Mononuclear cell (primary cell): ENCODE measurements around the gene FEM1B. TPM values are rescaled to one million over a fixed set of nuclear protein-coding genes. Genes with fewer than 3 reads are reported as not detected.

Experiments used
- H3K27me3 ChIP-seq: 2 replicates; pipeline ENCODE4 v1.6.0; 2011; ENCODE audit warnings: low read length, control low read depth; ENCODE audit not compliant: insufficient read depth
- H3K4me1 ChIP-seq: 2 replicates; pipeline ENCODE4 v1.5.1; 2011; ENCODE audit warnings: mild to moderate bottlenecking, low read length, control low read depth; ENCODE audit not compliant: insufficient read depth
- H3K4me3 ChIP-seq: 2 replicates; pipeline ENCODE4 v1.5.1; 2011; ENCODE audit warnings: mild to moderate bottlenecking, low read length, moderate library complexity
- H3K9me3 ChIP-seq: 2 replicates; pipeline ENCODE4 v1.5.1; 2011; ENCODE audit warnings: low read depth, mild to moderate bottlenecking, control low read depth, low read length
- total RNA-seq: library from RNA; depleted of rRNA; stranded (reverse); fragments of >200 nt; gene quantifications from one replicate; pipeline ENCODE4 v1.2.3, GENCODE V29; 2012

Gene FEM1B
- total RNA-seq, 1 donor, result 88.2 TPM

DNA sequence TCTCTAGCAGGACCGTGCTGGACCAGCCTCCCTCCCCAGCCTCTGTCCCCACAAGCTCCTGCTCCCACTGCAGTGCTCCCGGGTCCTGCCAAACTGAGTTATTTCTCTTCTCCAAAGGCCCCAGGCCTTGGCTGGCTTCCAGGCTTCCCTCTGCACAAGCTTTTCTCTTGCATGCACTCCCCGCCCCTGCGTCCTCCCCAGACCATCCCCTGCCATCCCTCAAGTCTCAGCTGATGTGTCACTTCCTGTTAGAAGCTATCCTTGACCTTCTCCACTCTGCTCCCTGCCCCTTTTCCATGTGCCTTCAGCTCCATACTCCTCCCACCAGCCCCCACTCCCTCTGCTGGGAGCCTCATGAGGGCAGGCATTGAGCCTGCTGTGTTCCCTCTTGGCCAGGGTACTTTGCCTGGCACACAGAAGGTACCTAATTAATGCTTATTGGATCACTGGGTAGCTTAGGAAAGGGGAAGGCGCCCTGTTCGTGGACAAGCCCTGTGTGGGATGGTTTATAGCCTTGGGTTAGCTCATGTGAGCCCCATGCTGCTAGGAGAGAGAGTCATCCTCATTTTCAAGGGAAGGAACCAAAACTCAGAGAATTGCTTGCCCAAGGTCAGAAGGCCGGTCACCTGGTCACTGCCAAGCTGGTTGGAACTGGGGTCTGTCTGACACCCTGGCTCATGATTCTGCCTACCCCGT, 56.4 kb downstream of the FEM1B start:
- H3K9me3 ChIP-seq, result no peaks in the 10 kb centered on the region
- H3K4me1 ChIP-seq, result no peaks in the 10 kb centered on the region
- H3K27me3 ChIP-seq, result no peaks in the 10 kb centered on the region
- H3K4me3 ChIP-seq, result no peak overlapping the region

DNA sequence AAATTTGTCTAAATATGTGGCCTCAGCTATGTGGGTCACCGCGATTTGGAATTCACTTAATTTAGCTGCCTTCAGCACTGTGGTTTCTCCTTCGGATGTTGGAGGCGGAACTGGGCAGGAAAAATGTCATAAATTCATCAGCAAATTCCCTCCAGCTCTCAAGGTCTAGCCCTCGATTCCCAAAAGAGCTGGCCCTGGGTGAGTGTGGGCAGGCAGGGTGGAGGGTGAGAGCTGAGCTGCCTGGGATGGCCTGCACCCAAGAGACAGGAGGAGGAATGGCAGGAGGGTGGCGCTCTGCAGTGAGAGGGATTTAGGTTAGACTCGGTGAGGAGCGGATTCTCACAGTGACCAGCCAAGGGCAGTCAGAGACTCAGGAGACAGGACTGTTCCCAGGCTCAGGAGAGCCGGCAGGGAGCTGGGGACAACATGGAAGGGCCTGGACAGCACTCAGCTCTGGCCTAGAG, 57.1 kb downstream of the FEM1B start:
- Histone ChIP-seq H3K9me3 (no peaks in the 10 kb centered on the region), H3K27me3 (no peaks in the 10 kb centered on the region), H3K4me1 (no peaks in the 10 kb centered on the region), H3K4me3 (no peak overlapping the region)

DNA sequence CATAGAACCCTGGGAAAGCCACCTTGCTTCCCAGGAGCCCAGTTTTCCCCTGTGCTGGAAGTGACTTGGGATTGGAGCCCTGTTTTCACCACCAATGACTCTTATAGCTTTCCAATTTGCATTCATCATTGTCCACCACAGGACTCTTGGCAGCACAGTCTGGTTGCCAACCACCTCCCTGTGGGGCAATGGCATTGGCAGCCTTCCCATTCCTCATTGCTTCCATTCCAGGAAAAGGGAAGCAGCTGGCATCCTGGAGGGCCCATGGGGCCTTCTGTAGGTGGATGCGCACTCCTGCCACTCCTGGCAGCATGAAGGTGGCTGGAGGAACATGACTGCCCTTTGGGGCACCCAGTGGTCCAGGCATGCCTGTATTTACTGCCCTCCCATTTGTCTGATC, 57.7 kb downstream of the FEM1B start:
- Histone ChIP-seq H3K27me3 (no peaks in the 10 kb centered on the region), H3K4me1 (no peaks in the 10 kb centered on the region), H3K4me3 (no peak overlapping the region), H3K9me3 (no peaks in the 10 kb centered on the region)

DNA sequence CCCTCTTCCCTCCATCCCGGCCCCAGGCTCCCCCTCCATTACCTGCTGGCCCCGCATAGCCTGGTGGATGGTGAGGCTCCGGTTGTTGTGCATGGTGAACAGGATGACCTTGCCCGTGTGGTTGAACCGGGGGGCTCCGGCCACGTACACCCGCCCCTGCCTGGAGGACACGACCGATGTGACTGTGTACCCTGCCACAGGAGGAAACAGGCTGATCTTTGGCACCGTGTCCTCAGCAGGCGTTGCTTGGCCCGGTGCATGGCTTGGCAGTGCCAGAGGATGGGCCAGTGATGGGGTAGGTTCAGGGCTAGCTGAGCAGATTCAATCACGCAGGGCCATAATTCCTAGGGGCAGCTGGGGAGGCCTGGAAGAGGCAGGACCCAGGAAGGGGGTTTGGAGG, 58.1 kb downstream of the FEM1B start:
- no peaks in the 10 kb centered on the region for H3K27me3 ChIP-seq
- no peaks in the 10 kb centered on the region for H3K4me1 ChIP-seq
- no peak overlapping the region for H3K4me3 ChIP-seq
- H3K9me3 ChIP-seq, result no peaks in the 10 kb centered on the region

DNA sequence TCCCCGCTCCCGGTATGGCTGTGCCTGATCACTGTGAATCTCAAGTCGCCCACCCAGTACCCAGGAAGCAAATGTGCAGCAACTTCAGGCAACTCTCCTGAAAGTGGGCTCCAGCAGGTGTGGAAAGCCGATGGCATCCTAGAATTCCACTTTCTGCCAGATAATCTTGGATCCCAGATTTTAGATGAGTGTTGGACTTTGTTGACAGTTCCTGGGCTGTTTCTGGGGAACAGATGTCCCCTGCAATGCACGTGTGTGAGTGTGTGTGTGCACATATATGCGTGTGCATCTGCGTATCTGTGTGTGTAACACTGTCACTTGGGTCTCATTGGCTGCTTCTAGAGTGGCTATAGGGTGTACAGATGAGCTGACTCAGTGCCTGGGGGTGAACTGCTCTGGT, 59.0 kb downstream of the FEM1B start:
- no peaks in the 10 kb centered on the region for H3K27me3 ChIP-seq
- H3K4me3 ChIP-seq, result no peak overlapping the region
- peaks cover 1% of the 10 kb centered on the region for H3K4me1 ChIP-seq
- no peaks in the 10 kb centered on the region for H3K9me3 ChIP-seq

DNA sequence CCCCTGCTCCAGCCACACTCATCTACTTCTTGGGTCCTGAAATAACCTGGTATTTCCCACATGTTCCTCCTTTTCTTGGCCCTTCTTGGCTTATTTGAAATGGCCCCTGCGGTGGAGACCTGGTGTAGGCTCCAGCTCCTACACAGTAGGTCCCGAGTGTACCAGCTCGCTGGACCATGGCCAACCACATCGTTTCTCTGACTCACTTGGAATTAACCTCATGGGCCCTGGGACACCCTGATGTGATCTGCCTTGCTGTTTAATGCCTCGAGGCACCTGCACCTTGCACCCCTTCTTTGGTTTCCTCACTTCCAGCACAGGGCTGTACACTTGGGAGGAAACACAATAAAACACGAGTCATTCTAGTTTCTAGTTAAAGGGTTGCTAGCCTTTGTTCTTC, 60.3 kb downstream of the FEM1B start:
- Histone ChIP-seq H3K9me3 (no peaks in the 10 kb centered on the region), H3K4me1 (peaks cover 6% of the 10 kb centered on the region), H3K4me3 (no peak overlapping the region), H3K27me3 (no peaks in the 10 kb centered on the region)

DNA sequence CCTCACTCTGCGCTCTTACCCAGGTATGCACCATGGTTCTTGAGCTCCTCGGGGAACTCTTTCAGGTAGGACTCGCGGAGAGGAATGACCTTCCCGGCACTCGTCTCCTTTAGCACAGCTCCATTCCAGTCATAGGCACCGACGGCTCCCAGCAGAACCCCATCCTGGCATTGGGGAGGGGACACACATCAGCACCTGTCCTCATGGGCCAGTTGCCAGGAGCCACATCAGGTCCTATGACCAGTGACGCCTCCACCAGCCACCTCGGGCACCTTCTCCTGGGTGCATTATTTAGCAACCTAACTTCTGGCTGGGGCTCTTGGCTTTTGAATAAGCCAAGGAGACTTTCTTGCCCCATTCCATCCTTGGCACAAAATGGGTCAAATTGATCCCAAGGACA, 61.9 kb downstream of the FEM1B start:
- H3K9me3 ChIP-seq, result no peaks in the 10 kb centered on the region
- H3K4me3 ChIP-seq, result no peak overlapping the region
- H3K4me1 ChIP-seq, result peaks cover 6% of the 10 kb centered on the region
- H3K27me3 ChIP-seq, result no peaks in the 10 kb centered on the region

DNA sequence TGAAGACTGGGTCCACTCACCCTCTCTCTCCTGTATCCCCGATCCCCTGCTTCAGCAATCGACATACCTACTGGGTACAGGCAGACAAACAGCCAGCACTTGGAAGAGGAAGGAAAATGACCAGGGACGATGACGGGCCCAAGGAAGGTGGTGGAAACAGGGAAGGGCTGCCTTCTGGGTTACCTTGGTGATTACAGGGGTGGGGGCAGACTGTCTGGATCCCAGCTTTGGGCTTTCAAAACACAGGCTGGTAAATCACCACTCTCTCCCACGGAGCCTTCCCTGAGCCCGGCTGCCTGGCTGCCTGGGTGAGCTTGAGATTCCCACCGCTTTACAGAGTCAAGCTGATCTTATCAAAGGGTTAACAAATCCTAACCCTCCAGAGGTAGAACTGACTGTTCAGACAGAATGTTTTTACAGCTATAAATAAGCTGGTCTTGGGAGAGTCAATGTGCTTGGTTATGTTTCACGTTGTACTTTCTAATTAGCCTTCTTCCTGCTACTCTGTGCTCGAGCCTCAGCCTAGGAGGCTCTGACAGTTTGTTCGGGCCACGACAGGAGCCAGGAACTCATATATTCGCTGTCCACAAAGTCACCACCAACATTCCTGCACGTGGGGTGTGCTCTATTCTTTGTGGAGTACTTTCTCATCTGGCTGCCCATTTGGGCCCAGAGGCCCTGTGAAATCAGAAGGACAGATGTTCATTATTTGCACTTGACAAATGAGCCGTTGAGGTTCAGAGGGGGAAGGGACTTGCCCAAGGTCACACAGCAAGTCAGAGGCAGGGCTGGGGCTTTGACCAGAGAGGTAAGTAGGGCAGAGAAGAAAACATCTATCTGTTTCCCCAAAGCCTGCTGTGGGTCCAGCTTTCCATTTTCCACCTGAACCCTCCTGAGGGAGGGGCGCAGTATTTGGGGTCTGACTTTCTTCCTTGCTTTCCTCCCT, 63.5 kb downstream of the FEM1B start:
- H3K9me3 ChIP-seq, result no peaks in the 10 kb centered on the region
- H3K27me3 ChIP-seq, result no peaks in the 10 kb centered on the region
- H3K4me3 ChIP-seq, result no peak overlapping the region
- H3K4me1 ChIP-seq, result peaks cover 6% of the 10 kb centered on the region

DNA sequence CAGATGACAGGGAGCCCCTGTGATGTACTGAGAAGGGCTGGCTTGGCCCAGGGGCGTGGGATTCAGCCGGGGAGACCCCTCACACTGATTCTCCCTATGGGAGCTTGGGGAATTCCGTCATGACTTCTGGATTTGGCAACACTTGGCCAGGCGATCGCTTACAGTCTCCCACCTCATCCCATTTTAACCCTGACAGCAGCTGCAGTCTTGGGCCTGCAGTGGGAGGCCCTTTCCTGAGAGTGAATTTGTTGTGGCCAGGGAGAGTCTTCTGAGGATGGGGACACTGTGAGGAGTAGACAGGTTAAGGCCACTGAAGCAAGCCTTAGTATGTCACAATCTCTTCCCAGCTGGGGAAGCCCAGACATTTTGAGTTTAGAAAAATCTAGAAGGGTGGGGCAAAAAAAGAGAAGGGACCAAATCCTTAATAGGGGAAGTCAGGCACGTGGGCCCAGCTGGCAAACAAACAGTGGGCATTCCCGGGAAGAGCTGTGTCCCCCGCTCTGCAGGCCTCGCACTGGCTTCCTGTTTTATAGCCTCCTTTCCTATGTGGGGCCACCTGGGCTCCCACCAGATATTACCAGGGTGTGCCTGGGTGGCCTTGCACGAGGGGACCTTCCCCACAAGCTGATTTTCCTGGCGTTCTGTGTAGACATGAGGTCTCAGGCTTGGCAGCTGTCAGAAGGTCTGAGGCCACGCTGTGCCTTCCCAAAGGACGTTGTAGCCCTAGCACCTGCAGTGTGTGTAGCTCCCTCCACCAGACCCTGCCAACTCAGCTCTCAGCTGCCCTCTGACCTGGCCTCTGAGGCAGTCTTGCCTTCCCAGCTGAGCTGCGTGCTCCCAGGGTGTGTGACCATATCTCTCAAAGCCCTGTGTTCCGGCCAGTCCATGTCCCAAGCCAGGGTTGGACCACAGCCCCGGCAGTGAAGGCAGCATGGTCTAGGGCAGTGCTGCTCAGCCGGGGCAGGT, 64.5 kb downstream of the FEM1B start:
- Histone ChIP-seq H3K4me1 (peaks cover 6% of the 10 kb centered on the region), H3K4me3 (no peak overlapping the region), H3K27me3 (no peaks in the 10 kb centered on the region)

DNA sequence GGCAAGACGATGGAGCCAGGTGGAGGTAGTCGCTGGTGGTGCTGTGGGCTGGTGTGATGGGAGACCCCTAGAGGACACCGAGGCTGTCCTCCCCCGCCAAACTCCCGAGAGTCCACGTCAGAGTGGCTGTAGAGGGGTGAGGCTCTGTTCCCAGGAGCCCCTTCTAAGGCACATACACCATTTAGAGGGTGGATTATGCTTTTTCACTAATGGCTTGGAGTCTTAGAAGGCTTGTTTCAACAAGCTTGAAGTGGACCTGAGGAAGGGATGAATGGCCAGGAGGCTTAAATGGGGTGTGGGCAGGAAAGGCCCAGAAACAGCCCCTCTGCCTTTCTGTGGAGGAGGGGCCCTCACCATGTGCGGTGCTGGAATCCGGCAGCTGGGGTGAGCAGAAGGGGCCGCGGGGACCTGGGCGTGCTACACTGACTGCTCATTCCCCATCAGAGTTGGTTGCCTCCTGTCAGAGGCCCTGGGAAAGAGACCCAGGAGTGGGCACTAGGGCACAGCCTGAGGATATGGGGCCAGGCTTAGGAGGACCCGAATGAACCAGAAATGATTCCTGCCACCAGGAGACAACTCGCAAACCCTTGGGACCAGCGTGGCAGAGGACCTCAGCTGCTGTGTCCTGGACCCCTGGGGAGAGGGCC, 66.2 kb downstream of the FEM1B start:
- no peaks in the 10 kb centered on the region for H3K9me3 ChIP-seq
- H3K4me3 ChIP-seq, result no peak overlapping the region
- peaks cover 6% of the 10 kb centered on the region for H3K4me1 ChIP-seq
- no peaks in the 10 kb centered on the region for H3K27me3 ChIP-seq

More for the DNA sequence above, 64.5 kb downstream of the FEM1B start:
- no peaks in the 10 kb centered on the region for H3K9me3 ChIP-seq

DNA sequence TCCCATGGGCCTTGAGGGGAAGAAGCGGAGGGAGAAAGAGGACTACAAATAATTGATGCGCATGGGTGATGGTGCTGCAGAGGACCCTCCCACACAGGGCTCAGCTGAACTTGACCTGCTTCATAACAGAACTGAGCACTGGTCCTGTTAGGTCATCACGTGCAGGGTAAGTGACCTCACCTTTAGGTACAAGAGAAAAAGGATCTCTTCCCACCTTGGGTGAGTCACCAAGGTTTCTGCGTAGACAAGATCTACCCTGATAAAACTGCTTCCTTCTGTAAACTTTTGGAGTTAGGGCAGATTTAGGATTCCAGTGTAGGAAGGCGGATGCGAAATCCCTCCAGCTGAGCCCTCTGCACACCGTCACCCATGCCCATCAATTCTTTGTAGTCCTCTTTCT, 67.1 kb downstream of the FEM1B start:
- Histone ChIP-seq H3K4me3 (no peak overlapping the region), H3K9me3 (no peaks in the 10 kb centered on the region), H3K27me3 (no peaks in the 10 kb centered on the region), H3K4me1 (peaks cover 6% of the 10 kb centered on the region)
